ENCODE results near the gene LANCL3. TPM values are rescaled to one million over a fixed set of nuclear protein-coding genes. Genes with fewer than 3 reads are reported as not detected.

LANCL3 gene
- total RNA-seq, 1 experiment from 2014 or later = 0.26 TPM

DNA sequence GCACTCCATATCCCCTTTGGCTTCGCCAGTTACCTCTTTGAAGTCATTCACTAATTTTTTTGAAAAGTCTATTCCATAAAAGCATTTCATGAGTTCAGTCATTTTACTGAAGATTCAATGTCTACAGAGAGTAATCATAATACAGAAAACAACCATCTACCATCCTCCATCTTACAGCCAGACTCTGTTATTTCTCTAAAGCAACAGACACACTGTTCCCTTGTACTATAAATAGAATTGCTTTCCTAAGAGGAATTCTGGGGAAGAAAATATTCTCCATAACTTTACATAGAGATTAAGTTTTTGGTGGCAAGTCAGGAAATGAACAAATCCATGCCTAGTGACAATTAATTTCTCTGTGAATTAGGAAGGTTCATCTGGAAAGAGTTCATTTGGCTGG is 151.1 kb downstream of the LANCL3 start:
- DNase-seq = no peak
- H3K9me3 ChIP-seq (ENCODE audit: control insufficient read depth, low read depth, low read length) = no peaks in the 10 kb centered on the region
- WGBS (ENCODE audit: extremely low coverage, insufficient read length, low lambda C conversion rate) = no CpG with 5 or more reads among the region's 1 CpG
- H4K8ac ChIP-seq (replicated peaks; ENCODE audit: insufficient read length, low read depth, low read length) = no peak overlapping the region
- H2BK20ac ChIP-seq (ENCODE audit: low read depth, low read length, poor library complexity, severe bottlenecking) = no peak overlapping the region
- no peak overlapping the region for H3K14ac ChIP-seq (ENCODE audit: insufficient read depth, low read length)
- H4K91ac ChIP-seq (ENCODE audit: insufficient read length, low read depth, low read length) = no peak overlapping the region
- H3K18ac ChIP-seq (ENCODE audit: insufficient read length, low read depth, low read length) = no peak overlapping the region
- no peaks in the 10 kb centered on the region for H3K23me2 ChIP-seq (ENCODE audit: insufficient read length, low read depth, low read length, poor library complexity, severe bottlenecking)
- H4K20me1 ChIP-seq (ENCODE audit: control insufficient read depth, insufficient read depth, insufficient read length) = no peaks in the 10 kb centered on the region
- no peak overlapping the region for H2BK5ac ChIP-seq (ENCODE audit: insufficient read length, low read length)
- H2AK5ac ChIP-seq (ENCODE audit: insufficient read length, low read length) = no peak overlapping the region
- no peaks in the 10 kb centered on the region for H3K4me1 ChIP-seq (ENCODE audit: insufficient read depth, low read length)
- no peak overlapping the region for H3K27ac ChIP-seq (ENCODE audit: insufficient read length, low read depth, low read length)
- H3K27me3 ChIP-seq (ENCODE audit: insufficient read depth, low read length) = no peaks in the 10 kb centered on the region
- Mint-ChIP-seq H3K27me3 (ENCODE audit: low read depth) (no peaks in the 10 kb centered on the region), H3K27ac (no peak overlapping the region), H3K4me1 (no peaks in the 10 kb centered on the region), H3K4me3 (no peak overlapping the region), H3K36me3 (ENCODE audit: insufficient read depth in 1 of 3, low read depth in 3 of 3) (peaks cover 0 to 3% (median 0%) of the 10 kb centered on the region in 3 experiments; a peak in 1 of 7 replicates), H3K9me3 (peaks cover 59 to 64% of the 10 kb centered on the region in 2 experiments)
- H3K79me2 ChIP-seq (ENCODE audit: insufficient read depth, low read length) = no peaks in the 10 kb centered on the region
- no peak overlapping the region for H2BK120ac ChIP-seq (ENCODE audit: low read depth, low read length, poor library complexity, severe bottlenecking)
- no peak overlapping the region for H3K9ac ChIP-seq (ENCODE audit: extremely low read depth, insufficient read length, low read length)
- no peak overlapping the region for H2BK15ac ChIP-seq (ENCODE audit: low read depth, low read length)
- no peak overlapping the region for H3K4me2 ChIP-seq (ENCODE audit: insufficient read depth, insufficient read length, low read length)
- H2BK12ac ChIP-seq (ENCODE audit: insufficient read length, low read depth, low read length) = no peak overlapping the region
- TF ChIP-seq, protein P1, sequence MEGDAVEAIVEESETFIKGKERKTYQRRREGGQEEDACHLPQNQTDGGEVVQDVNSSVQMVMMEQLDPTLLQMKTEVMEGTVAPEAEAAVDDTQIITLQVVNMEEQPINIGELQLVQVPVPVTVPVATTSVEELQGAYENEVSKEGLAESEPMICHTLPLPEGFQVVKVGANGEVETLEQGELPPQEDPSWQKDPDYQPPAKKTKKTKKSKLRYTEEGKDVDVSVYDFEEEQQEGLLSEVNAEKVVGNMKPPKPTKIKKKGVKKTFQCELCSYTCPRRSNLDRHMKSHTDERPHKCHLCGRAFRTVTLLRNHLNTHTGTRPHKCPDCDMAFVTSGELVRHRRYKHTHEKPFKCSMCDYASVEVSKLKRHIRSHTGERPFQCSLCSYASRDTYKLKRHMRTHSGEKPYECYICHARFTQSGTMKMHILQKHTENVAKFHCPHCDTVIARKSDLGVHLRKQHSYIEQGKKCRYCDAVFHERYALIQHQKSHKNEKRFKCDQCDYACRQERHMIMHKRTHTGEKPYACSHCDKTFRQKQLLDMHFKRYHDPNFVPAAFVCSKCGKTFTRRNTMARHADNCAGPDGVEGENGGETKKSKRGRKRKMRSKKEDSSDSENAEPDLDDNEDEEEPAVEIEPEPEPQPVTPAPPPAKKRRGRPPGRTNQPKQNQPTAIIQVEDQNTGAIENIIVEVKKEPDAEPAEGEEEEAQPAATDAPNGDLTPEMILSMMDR (conservative IDR thresholded peaks at IDR 0.05) = no peak
- no peak overlapping the region for H3K4ac ChIP-seq (ENCODE audit: low read depth, low read length)
- no peak overlapping the region for H4K5ac ChIP-seq (ENCODE audit: insufficient read length, low read depth, low read length)
- H3T11ph ChIP-seq (ENCODE audit: low read length) = no peak overlapping the region
- H3K23ac ChIP-seq (ENCODE audit: insufficient read length, low read depth, low read length) = no peak overlapping the region
- no peak overlapping the region for H2AFZ ChIP-seq (ENCODE audit: low read length)
- H3K79me1 ChIP-seq (ENCODE audit: insufficient read depth, low read depth, low read length, poor library complexity, severe bottlenecking) = no peaks in the 10 kb centered on the region
- H3K56ac ChIP-seq (ENCODE audit: insufficient read length, low read depth, low read length) = no peak overlapping the region
